CD1c-positive myeloid dendritic cell (primary cell): ENCODE results near the gene GPR137.

Experiments
- DNase-seq: peaks from one replicate; pipeline ENCODE4 v3.0.0-alpha.2; 2016; ENCODE audit errors: extremely low spot score

The GPR137 gene

GRCh38 chr11:64264371-64264852, 21.2 kb upstream of the GPR137 start:
- no peak for DNase-seq

GRCh38 chr11:64265176-64266160, 20.2 kb upstream of the GPR137 start:
- no peak for DNase-seq

GRCh38 chr11:64266339-64266738, 19.3 kb upstream of the GPR137 start:
- no peak for DNase-seq

- no peak for DNase-seq
Observed at GRCh38 chr11:64267207-64267945, 18.3 kb upstream of the GPR137 start.

GRCh38 chr11:64268025-64268892, 17.4 kb upstream of the GPR137 start:
- peak; percentile 50 for DNase-seq

GRCh38 chr11:64268893-64269539, 16.6 kb upstream of the GPR137 start:
- peak; percentile 65 for DNase-seq

- DNase-seq = peak; percentile 99
Observed at GRCh38 chr11:64269540-64270220, 16.0 kb upstream of the GPR137 start.

- no peak for DNase-seq
Observed at GRCh38 chr11:64275031-64275800, 10.4 kb upstream of the GPR137 start.

GRCh38 chr11:64275841-64276240, 9.8 kb upstream of the GPR137 start:
- no peak for DNase-seq

- DNase-seq = peak; percentile 29
Observed at GRCh38 chr11:64276653-64277431, 8.8 kb upstream of the GPR137 start.

GRCh38 chr11:64278576-64279190, 7.0 kb upstream of the GPR137 start:
- no peak for DNase-seq

- DNase-seq = no peak
Observed at GRCh38 chr11:64281957-64282770, 3.5 kb upstream of the GPR137 start.

- DNase-seq = no peak
Observed at GRCh38 chr11:64283092-64283491, 2.6 kb upstream of the GPR137 start.

GRCh38 chr11:64284048-64284961, 1.3 kb upstream of the GPR137 start, which contains the start of gene BAD:
TSS of gene BAD (minus strand) at chr11:64284665. CDS start at chr11:64284368, 297 bp downstream.
- peak; percentile 97 for DNase-seq

GRCh38 chr11:64285885-64286800, 495 bp downstream of the GPR137 start:
- DNase-seq = no peak
